IMR-90 (cell line): Measurements from ENCODE around the gene NQO2. TPM values are rescaled to one million over a fixed set of nuclear protein-coding genes. Genes with fewer than 3 reads are reported as not detected.

ENCODE experiments used
- ATAC-seq: fragments of 200-7000 bp; cut with Tn5 transposase; 2 replicates; pipeline ENCODE4 v1.9.1; 2020; ENCODE audit warnings: low read depth, mild to moderate bottlenecking, moderate library complexity
- BruUV-seq: library from RNA; stranded (reverse); fragments of 400-500 nt; replicated peaks from 2 replicates; lab custom pipeline; 2021; lab: Mats Ljungman, UMichigan
- CTCF ChIA-PET: fragments of 300-600 bp; formaldehyde crosslinking; extraction: SDS; loops from one replicate; lab custom pipeline; 2021; ENCODE audit warnings: antibody characterized with exemption; lab: Yijun Ruan, JAX
- POLR2A ChIA-PET: fragments of 300-600 bp; sonication (Branson Sonifier 250); formaldehyde crosslinking; loops from one replicate; lab custom pipeline; 2022; ENCODE audit warnings: antibody characterized with exemption; ENCODE audit not compliant: unreplicated experiment; lab: Charles Lee
- DNase-seq: peaks from one replicate; pipeline ENCODE4 v3.0.0; 2013
- H2AFZ ChIP-seq: replicated peaks from 2 replicates; pipeline ENCODE3; 2013; ENCODE audit warnings: low read length, mild to moderate bottlenecking; ENCODE audit not compliant: poor library complexity
- H2AK5ac ChIP-seq: 2 replicates; pipeline ENCODE4 v1.6.1; 2013; ENCODE audit warnings: low read depth, low read length, inconsistent platforms
- H2AK9ac ChIP-seq: replicated peaks from 2 replicates; pipeline ENCODE3; 2013; ENCODE audit warnings: mild to moderate bottlenecking, low read depth, low read length, moderate library complexity; ENCODE audit not compliant: poor library complexity
- H2BK120ac ChIP-seq: 2 replicates; pipeline ENCODE4 v1.6.1; 2013; ENCODE audit warnings: low read depth, low read length, inconsistent platforms
- H2BK15ac ChIP-seq: 3 replicates; pipeline ENCODE4 v1.6.1; 2013; ENCODE audit warnings: low read depth, low read length, inconsistent platforms
- H2BK20ac ChIP-seq: 2 replicates; pipeline ENCODE4 v1.6.1; 2013; ENCODE audit warnings: low read depth, mild to moderate bottlenecking, inconsistent platforms, low read length, moderate library complexity
- H2BK5ac ChIP-seq: 2 replicates; pipeline ENCODE4 v1.6.1; 2013; ENCODE audit warnings: mild to moderate bottlenecking, low read depth, low read length, inconsistent platforms; ENCODE audit not compliant: poor library complexity, severe bottlenecking
- H3K14ac ChIP-seq: replicated peaks from 2 replicates; pipeline ENCODE4 v1.6.1; 2013; ENCODE audit warnings: low read depth, low read length, inconsistent platforms
- H3K18ac ChIP-seq: 2 replicates; pipeline ENCODE4 v1.6.1; 2013; ENCODE audit warnings: low read depth, low read length, control low read depth
- H3K23ac ChIP-seq: 2 replicates; pipeline ENCODE4 v1.6.1; 2013; ENCODE audit warnings: low read depth, low read length, inconsistent platforms
- H3K27ac ChIP-seq: 2 replicates; pipeline ENCODE4 v1.5.1; 2013; ENCODE audit warnings: mild to moderate bottlenecking, control low read depth, low read length; ENCODE audit not compliant: insufficient read depth
- H3K27me3 ChIP-seq: 2 replicates; pipeline ENCODE4 v1.6.1; 2013; ENCODE audit warnings: low read length; ENCODE audit not compliant: control insufficient read depth, insufficient read depth
- H3K36me3 ChIP-seq: 2 replicates; pipeline ENCODE4 v1.6.1; 2013; ENCODE audit warnings: low read length, mixed read lengths; ENCODE audit not compliant: control insufficient read depth, insufficient read depth
- H3K4ac ChIP-seq: 2 replicates; pipeline ENCODE4 v1.6.1; 2013; ENCODE audit warnings: low read depth, low read length, inconsistent platforms
- H3K4me1 ChIP-seq: 2 replicates; pipeline ENCODE4 v1.6.1; 2013; ENCODE audit warnings: low read length, mixed read lengths; ENCODE audit not compliant: control insufficient read depth, insufficient read depth
- H3K4me2 ChIP-seq: 2 replicates; pipeline ENCODE4 v1.6.1; 2013; ENCODE audit warnings: low read depth, mild to moderate bottlenecking, control low read depth, low read length, moderate library complexity
- H3K4me3 ChIP-seq: 2 replicates; pipeline ENCODE4 v1.5.1; 2013; ENCODE audit warnings: low read depth, mild to moderate bottlenecking, control low read depth, low read length, moderate library complexity; ENCODE audit not compliant: insufficient read depth
- H3K56ac ChIP-seq: 2 replicates; pipeline ENCODE4 v1.6.1; 2013; ENCODE audit warnings: low read length, inconsistent platforms; ENCODE audit not compliant: insufficient read depth; ENCODE audit errors: extremely low read depth
- H3K79me1 ChIP-seq, 2 experiments: 2 replicates each; pipeline ENCODE4 v1.6.1; 2013; ENCODE audit warnings: low read length in 2 of 2, inconsistent platforms in 1 of 2, low read depth in 1 of 2
- H3K9ac ChIP-seq: 2 replicates; pipeline ENCODE4 v1.6.1; 2013; ENCODE audit warnings: low read depth, low read length, control low read depth
- H3K9me1 ChIP-seq: 2 replicates; pipeline ENCODE4 v1.6.1; 2013; ENCODE audit warnings: low read length, inconsistent platforms; ENCODE audit not compliant: insufficient read depth
- H3K9me3 ChIP-seq: 2 replicates; pipeline ENCODE4 v1.6.1; 2013; ENCODE audit warnings: low read length; ENCODE audit not compliant: control insufficient read depth, insufficient read depth
- H4K20me1 ChIP-seq: 2 replicates; pipeline ENCODE4 v1.6.1; 2013; ENCODE audit warnings: low read length, inconsistent platforms; ENCODE audit not compliant: insufficient read depth
- H4K5ac ChIP-seq: 2 replicates; pipeline ENCODE4 v1.6.1; 2013; ENCODE audit warnings: mild to moderate bottlenecking, low read depth, low read length, control low read depth
- H4K8ac ChIP-seq, 2 experiments: 2 replicates each; pipeline ENCODE4 v1.6.1; 2013; ENCODE audit warnings: low read depth in 2 of 2, low read length in 2 of 2, control low read depth in 1 of 2, inconsistent platforms in 1 of 2
- H4K91ac ChIP-seq: 2 replicates; pipeline ENCODE4 v1.6.1; 2013; ENCODE audit warnings: low read depth, low read length, inconsistent platforms; ENCODE audit not compliant: insufficient read depth
- CEBPB ChIP-seq: IDR thresholded peaks from 2 replicates; pipeline ENCODE4 v1.6.1; 2012; ENCODE audit warnings: low read depth, low read length, improper control_type of control experiment
- ELK1 ChIP-seq: fragments of 150-350 bp; IDR thresholded peaks from 2 replicates; pipeline ENCODE4 v1.6.1; 2016; ENCODE audit warnings: low read depth, mild to moderate bottlenecking, low read length, moderate library complexity, borderline replicate concordance
- FOS ChIP-seq: fragments of 150-350 bp; IDR thresholded peaks from 2 replicates; pipeline ENCODE4 v1.6.1; 2016; ENCODE audit warnings: low read depth, low read length
- MAFK ChIP-seq: IDR thresholded peaks from 2 replicates; pipeline ENCODE4 v1.6.1; 2012; ENCODE audit warnings: low read depth, low read length, improper control_type of control experiment
- MAZ ChIP-seq: IDR thresholded peaks from 2 replicates; pipeline ENCODE4 v1.6.1; 2012; ENCODE audit warnings: low read depth, mild to moderate bottlenecking, low read length, improper control_type of control experiment, moderate library complexity, borderline replicate concordance
- MXI1 ChIP-seq: IDR thresholded peaks from 2 replicates; pipeline ENCODE4 v1.6.1; 2012; ENCODE audit warnings: low read depth, mild to moderate bottlenecking, low read length, moderate library complexity, borderline replicate concordance
- POLR2A ChIP-seq: IDR thresholded peaks from 2 replicates; pipeline ENCODE4 v1.6.1; 2012; ENCODE audit warnings: mild to moderate bottlenecking, low read depth, low read length
- RAD21 ChIP-seq: IDR thresholded peaks from 2 replicates; pipeline ENCODE4 v1.6.1; 2012; ENCODE audit warnings: low read length, improper control_type of control experiment
- RCOR1 ChIP-seq: IDR thresholded peaks from 2 replicates; pipeline ENCODE4 v1.6.1; 2012; ENCODE audit warnings: mild to moderate bottlenecking, low read length, improper control_type of control experiment; ENCODE audit not compliant: insufficient replicate concordance
- RFX5 ChIP-seq: IDR thresholded peaks from 2 replicates; pipeline ENCODE4 v1.8.0; 2012; ENCODE audit warnings: low read depth, mild to moderate bottlenecking, low read length, moderate library complexity
- SMC3 ChIP-seq: fragments of 150-350 bp; IDR thresholded peaks from 2 replicates; pipeline ENCODE4 v1.6.1; 2016; ENCODE audit warnings: low read depth, mild to moderate bottlenecking, antibody characterized with exemption, low read length, moderate library complexity
- USF2 ChIP-seq: fragments of 150-350 bp; IDR thresholded peaks from 2 replicates; pipeline ENCODE4 v1.6.1; 2017; ENCODE audit warnings: mild to moderate bottlenecking, antibody characterized with exemption, low read length, low read depth
- WGBS, 2 experiments: methylation state at CpG; one replicate each; pipeline versions ENCODE4 v1.1.5 to v1.1.7; 2013; ENCODE audit warnings: missing lambda C conversion rate in 2 of 2; ENCODE audit not compliant: insufficient read length in 1 of 2; ENCODE audit errors: extremely low coverage in 2 of 2; 5-methylcytosine and 5-hydroxymethylcytosine counted together
- dilution Hi-C: fragments of 300-500 bp; cut with HindIII; formaldehyde crosslinking; loops from one replicate; pipeline ENCODE4 v1.14.3; 2018; ENCODE audit warnings: low sequenced_read_pairs; ENCODE audit not compliant: unreplicated experiment
- in situ Hi-C: fragments of 300-500 bp; cut with MboI; formaldehyde crosslinking; loops from 3 replicates; pipeline ENCODE4 v1.14.3; 2019; ENCODE audit warnings: low sequenced_read_pairs, inconsistent platforms, mixed read lengths
- intact Hi-C: fragments of 100-400 bp; cut with micrococcal nuclease; formaldehyde crosslinking; loops from 2 replicates; pipeline ENCODE4 v1.10.0; 2022
- polyA plus RNA-seq, 3 experiments: library from polyadenylated mRNA; depleted of rRNA; stranded (reverse); fragments of >200 nt; gene quantifications; 2 replicates each; pipeline ENCODE4 v1.2.3, GENCODE V29; 2012; ENCODE audit warnings: low replicate concordance in 1 of 3
- total RNA-seq: library from RNA; depleted of rRNA; stranded (reverse); fragments of >200 nt; gene quantifications from 2 replicates; pipeline ENCODE4 v1.2.3, GENCODE V29; 2012
- TF ChIP-seq, protein P1 (sequence below): conservative IDR thresholded peaks from 2 replicates; pipeline ENCODE4 v1.5.1; 2012; ENCODE audit warnings: mild to moderate bottlenecking, low read depth, low read length, improper control_type of control experiment

Gene NQO2
- total and polyA plus RNA-seq, 2 of the 4 experiments (the other 2 are of a cell fraction), result 42.5 to 72.1 TPM

DNA sequence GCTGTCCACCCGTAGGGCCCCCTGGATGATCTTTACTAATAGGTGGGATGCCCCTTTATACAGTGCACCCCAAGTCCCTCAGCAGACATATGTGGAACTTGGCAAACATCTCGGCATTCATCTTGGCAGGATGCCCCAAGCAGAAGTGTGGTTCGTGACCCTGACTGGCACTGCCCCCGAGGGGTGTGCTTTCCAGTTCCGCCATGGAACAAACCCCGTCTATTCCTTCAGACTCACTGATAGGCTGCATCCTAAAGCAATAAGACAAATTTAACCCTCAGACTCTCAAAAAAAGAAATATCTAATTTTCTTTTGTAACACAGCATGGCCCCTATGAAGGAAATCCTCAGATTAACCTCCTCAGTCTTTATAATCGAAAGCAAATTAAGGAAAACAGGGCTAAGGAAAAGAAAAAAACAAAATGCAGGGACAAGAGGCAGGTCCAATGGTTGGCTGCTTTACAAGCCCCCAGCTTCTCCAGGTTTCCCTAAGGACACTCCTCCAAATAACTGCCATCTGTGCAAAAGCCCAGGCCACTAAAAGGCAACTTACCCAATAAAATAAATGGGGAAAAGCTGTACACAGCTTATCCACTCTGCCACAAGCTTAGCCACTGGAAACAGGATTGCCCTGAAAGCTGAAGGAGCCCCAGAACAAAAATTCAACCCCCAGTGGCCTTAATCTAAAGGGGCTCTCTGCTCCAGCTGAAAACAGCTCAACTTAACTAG lies 38.1 kb downstream of the NQO2 start:
- no peak for TF ChIP-seq MXI1
- TF ChIP-seq USF2, result no peak
- no peak for TF ChIP-seq ELK1
- TF ChIP-seq, protein P1, sequence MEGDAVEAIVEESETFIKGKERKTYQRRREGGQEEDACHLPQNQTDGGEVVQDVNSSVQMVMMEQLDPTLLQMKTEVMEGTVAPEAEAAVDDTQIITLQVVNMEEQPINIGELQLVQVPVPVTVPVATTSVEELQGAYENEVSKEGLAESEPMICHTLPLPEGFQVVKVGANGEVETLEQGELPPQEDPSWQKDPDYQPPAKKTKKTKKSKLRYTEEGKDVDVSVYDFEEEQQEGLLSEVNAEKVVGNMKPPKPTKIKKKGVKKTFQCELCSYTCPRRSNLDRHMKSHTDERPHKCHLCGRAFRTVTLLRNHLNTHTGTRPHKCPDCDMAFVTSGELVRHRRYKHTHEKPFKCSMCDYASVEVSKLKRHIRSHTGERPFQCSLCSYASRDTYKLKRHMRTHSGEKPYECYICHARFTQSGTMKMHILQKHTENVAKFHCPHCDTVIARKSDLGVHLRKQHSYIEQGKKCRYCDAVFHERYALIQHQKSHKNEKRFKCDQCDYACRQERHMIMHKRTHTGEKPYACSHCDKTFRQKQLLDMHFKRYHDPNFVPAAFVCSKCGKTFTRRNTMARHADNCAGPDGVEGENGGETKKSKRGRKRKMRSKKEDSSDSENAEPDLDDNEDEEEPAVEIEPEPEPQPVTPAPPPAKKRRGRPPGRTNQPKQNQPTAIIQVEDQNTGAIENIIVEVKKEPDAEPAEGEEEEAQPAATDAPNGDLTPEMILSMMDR, result no peak
- no peak for TF ChIP-seq MAFK
- TF ChIP-seq POLR2A, result no peak
- TF ChIP-seq CEBPB, result no peak
- no peak for TF ChIP-seq RAD21
- TF ChIP-seq MAZ, result no peak
- no peak for TF ChIP-seq SMC3
- no peak for TF ChIP-seq RFX5
- TF ChIP-seq RCOR1, result no peak
- TF ChIP-seq FOS, result no peak
- no TSS peak for BruUV-seq
- H4K5ac ChIP-seq, result no peak overlapping the region
- H2AK9ac ChIP-seq, result no peak overlapping the region
- DNase-seq, result no peak
- H3K79me1 ChIP-seq, result no peaks in the 10 kb centered on the region
- H3K36me3 ChIP-seq, result no peaks in the 10 kb centered on the region
- H3K14ac ChIP-seq, result no peak overlapping the region
- H2AK5ac ChIP-seq, result no peak overlapping the region
- no peak overlapping the region for H3K23ac ChIP-seq
- no peak overlapping the region for H3K4ac ChIP-seq
- H2BK5ac ChIP-seq, result no peak overlapping the region
- H3K56ac ChIP-seq, result no peak overlapping the region
- H4K8ac ChIP-seq, result no peak overlapping the region
- ChIA-PET CTCF (no interaction called here), POLR2A (interaction anchor here (0.6 kb wide), 1 partner anchor 15 kb away, joined by 3 read pairs; no protein-coding TSS in a partner anchor)
- intact Hi-C loops, result no loop called here
- H3K9ac ChIP-seq, result no peak overlapping the region
- in situ Hi-C loops, result no loop called here
- no peak for ATAC-seq
- no peaks in the 10 kb centered on the region for H3K9me1 ChIP-seq
- H2BK15ac ChIP-seq, result no peak overlapping the region
- H3K18ac ChIP-seq, result no peak overlapping the region
- no peak overlapping the region for H3K27ac ChIP-seq
- H3K4me2 ChIP-seq, result no peak overlapping the region
- no peaks in the 10 kb centered on the region for H4K20me1 ChIP-seq
- dilution Hi-C loops, result no loop called here
- WGBS, 2 experiments, result 40% methylated on average over 1 of the region's 7 CpGs; no CpG with 5 or more reads in 1 of the 2 experiments
- no peaks in the 10 kb centered on the region for H3K9me3 ChIP-seq
- H3K27me3 ChIP-seq, result peaks cover 11% of the 10 kb centered on the region
- H2BK20ac ChIP-seq, result no peak overlapping the region
- H2BK120ac ChIP-seq, result no peak overlapping the region
- H3K4me3 ChIP-seq, result no peak overlapping the region
- no peak overlapping the region for H4K91ac ChIP-seq
- H3K4me1 ChIP-seq, result peaks cover 2% of the 10 kb centered on the region; the same call in 1 of the 2 replicates
- no peak overlapping the region for H2AFZ ChIP-seq
